Calu3 (cell line): Measurements from ENCODE around the gene FMN1. TPM values are rescaled to one million over a fixed set of nuclear protein-coding genes. Genes with fewer than 3 reads are reported as not detected.

Experiments used
- BruUV-seq: library from RNA; stranded (reverse); fragments of 400-500 nt; replicated peaks from 2 replicates; lab custom pipeline; 2021; lab: Mats Ljungman, UMichigan
- CTCF ChIA-PET: fragments of 300-600 bp; sonication (Branson Sonifier 250); formaldehyde crosslinking; loops from one replicate; lab custom pipeline; 2022; ENCODE audit warnings: antibody characterized with exemption; lab: Charles Lee
- DNase-seq: peaks from one replicate; pipeline ENCODE4 v3.0.0; 2022
- H3K27ac Mint-ChIP-seq: one replicate; pipeline ENCODE4 v1.8.0; 2022; ENCODE audit warnings: mixed read lengths; ENCODE audit not compliant: unreplicated experiment
- H3K27me3 Mint-ChIP-seq: one replicate; pipeline ENCODE4 v1.8.0; 2022; ENCODE audit warnings: mixed read lengths; ENCODE audit not compliant: unreplicated experiment
- H3K36me3 Mint-ChIP-seq: one replicate; pipeline ENCODE4 v1.8.0; 2022; ENCODE audit warnings: mild to moderate bottlenecking, moderate library complexity, mixed read lengths; ENCODE audit not compliant: insufficient read depth, unreplicated experiment
- H3K4me1 Mint-ChIP-seq: one replicate; pipeline ENCODE4 v1.8.0; 2022; ENCODE audit warnings: mild to moderate bottlenecking, low read depth, mixed read lengths; ENCODE audit not compliant: unreplicated experiment
- H3K4me3 Mint-ChIP-seq: one replicate; pipeline ENCODE4 v1.8.0; 2022; ENCODE audit warnings: mild to moderate bottlenecking, low read depth, moderate library complexity, mixed read lengths; ENCODE audit not compliant: unreplicated experiment
- H3K9me3 Mint-ChIP-seq: one replicate; pipeline ENCODE4 v1.8.0; 2022; ENCODE audit warnings: low read depth, mixed read lengths; ENCODE audit not compliant: unreplicated experiment
- CTCF ChIP-seq: fragments of 200-600 bp; IDR thresholded peaks from one replicate; pipeline ENCODE4 v1.8.0; 2022; ENCODE audit warnings: antibody characterized with exemption; ENCODE audit not compliant: unreplicated experiment
- intact Hi-C: fragments of 100-400 bp; cut with micrococcal nuclease; formaldehyde crosslinking; loops from one replicate; pipeline ENCODE4 v1.10.0; 2022; ENCODE audit not compliant: unreplicated experiment
- total RNA-seq: library from RNA; stranded (reverse); gene quantifications from 2 replicates; pipeline ENCODE4 v1.2.3, GENCODE V29; 2022

The FMN1 gene
- total RNA-seq, 1 experiment from 2014 or later: 7.1 TPM

GRCh38 chr15:32823750-32824149 lies 370.8 kb downstream of the FMN1 start:
- Mint-ChIP-seq H3K27ac (no peak overlapping the region), H3K27me3 (no peaks in the 10 kb centered on the region), H3K4me3 (no peak overlapping the region), H3K9me3 (no peaks in the 10 kb centered on the region), H3K4me1 (peaks cover 13% of the 10 kb centered on the region), H3K36me3 (no peaks in the 10 kb centered on the region)
- DNase-seq: no peak
- intact Hi-C loops: no loop called here
- TF ChIP-seq CTCF: no peak
- BruUV-seq: no TSS peak
- CTCF ChIA-PET: no interaction called here

DNA sequence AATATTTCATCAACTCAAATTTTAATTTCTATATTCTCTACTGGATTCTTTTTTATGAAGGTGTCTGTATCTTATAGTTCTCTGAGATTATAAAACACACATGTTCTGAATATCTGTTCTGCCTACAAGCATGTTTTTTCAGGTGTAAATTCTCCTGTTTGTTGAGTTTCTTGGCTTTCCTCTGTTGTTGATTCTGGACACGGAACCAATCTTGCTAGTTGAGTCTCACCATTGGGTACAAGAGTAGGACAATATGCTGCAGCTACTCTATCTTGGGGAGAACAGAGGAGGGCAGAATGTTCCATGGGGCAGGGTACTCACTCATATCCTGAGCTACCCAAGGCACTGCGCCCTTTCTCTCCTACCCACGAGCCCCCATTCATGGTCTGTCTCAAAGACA lies 371.8 kb downstream of the FMN1 start:
- Mint-ChIP-seq H3K4me3 (no peak overlapping the region), H3K27ac (no peak overlapping the region), H3K27me3 (no peaks in the 10 kb centered on the region), H3K4me1 (peaks cover 13% of the 10 kb centered on the region), H3K9me3 (no peaks in the 10 kb centered on the region), H3K36me3 (no peaks in the 10 kb centered on the region)
- intact Hi-C loops: no loop called here
- no TSS peak for BruUV-seq
- no peak for DNase-seq
- no peak for TF ChIP-seq CTCF
- CTCF ChIA-PET: no interaction called here

DNA sequence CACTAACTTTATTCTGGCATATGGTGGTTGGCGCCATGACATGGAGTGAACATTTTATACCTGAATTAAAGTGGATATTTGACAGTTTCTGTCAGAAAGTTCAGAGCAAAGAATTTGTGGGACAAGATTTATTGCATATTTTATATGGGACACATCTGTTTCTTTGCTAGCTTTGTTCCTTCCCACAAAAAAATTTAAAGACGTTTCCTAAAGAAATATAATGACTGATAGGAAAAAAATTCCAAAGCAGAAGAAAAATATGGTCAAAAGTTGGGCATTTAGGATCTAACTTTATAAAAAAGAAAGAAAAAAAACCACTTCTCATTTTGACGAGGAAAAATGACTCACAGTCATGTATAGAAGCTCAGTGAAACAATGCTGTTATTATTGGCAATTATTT lies 375.1 kb downstream of the FMN1 start:
- TF ChIP-seq CTCF: no peak
- no peak overlapping the region for H3K4me3 Mint-ChIP-seq
- no peak overlapping the region for H3K27ac Mint-ChIP-seq
- no peak for DNase-seq
- CTCF ChIA-PET: no interaction called here
- intact Hi-C loops: no loop called here
- H3K36me3 Mint-ChIP-seq: no peaks in the 10 kb centered on the region
- no peaks in the 10 kb centered on the region for H3K9me3 Mint-ChIP-seq
- H3K4me1 Mint-ChIP-seq: peaks cover 1% of the 10 kb centered on the region
- no peaks in the 10 kb centered on the region for H3K27me3 Mint-ChIP-seq
- no TSS peak for BruUV-seq

GRCh38 chr15:32818758-32819447 lies 375.6 kb downstream of the FMN1 start:
- CTCF ChIA-PET: interaction anchor here (0.6 kb wide), 1 partner anchor 146 kb away, joined by 5 read pairs; no protein-coding TSS in a partner anchor

More at GRCh38 chr15:32818758-32819447, 375.6 kb downstream of the FMN1 start:
- H3K4me3 Mint-ChIP-seq: no peak overlapping the region
- no peaks in the 10 kb centered on the region for H3K4me1 Mint-ChIP-seq
- no peak for TF ChIP-seq CTCF
- no peak for DNase-seq
- H3K9me3 Mint-ChIP-seq: no peaks in the 10 kb centered on the region
- intact Hi-C loops: no loop called here
- no peaks in the 10 kb centered on the region for H3K27me3 Mint-ChIP-seq
- H3K27ac Mint-ChIP-seq: no peak overlapping the region
- H3K36me3 Mint-ChIP-seq: no peaks in the 10 kb centered on the region
- BruUV-seq: no TSS peak
